IgD-negative memory B cell (primary cell): ENCODE results near the gene GDPGP1. TPM values are rescaled to one million over a fixed set of nuclear protein-coding genes. Genes with fewer than 3 reads are reported as not detected.
A peak's percentile ranks its signal among the peaks of the same experiment; 100 is the strongest.
"Not testable (repeated sequence)": the region's sequence is repeated elsewhere in the genome, so short reads cannot be mapped to it uniquely, and the experiment has no call there.

Experiments used
- H3K27ac Mint-ChIP-seq, 3 donors: one replicate each; pipeline ENCODE4 v1.8.0; 2020 to 2022; ENCODE audit warnings: mild to moderate bottlenecking in 3 of 3, mixed read lengths in 3 of 3, moderate library complexity in 1 of 3
- H3K27me3 Mint-ChIP-seq: one replicate; pipeline ENCODE4 v1.8.0; 2021; ENCODE audit warnings: mixed read lengths
- H3K36me3 Mint-ChIP-seq: one replicate; pipeline ENCODE4 v1.8.0; 2020; ENCODE audit warnings: mild to moderate bottlenecking, mixed read lengths
- H3K4me1 Mint-ChIP-seq, 3 donors: one replicate each; pipeline ENCODE4 v1.8.0; 2020 to 2022; ENCODE audit warnings: mixed read lengths in 3 of 3, mild to moderate bottlenecking in 1 of 3
- H3K4me3 Mint-ChIP-seq, 4 donors: one replicate each; pipeline ENCODE4 v1.8.0; 2020 to 2022; ENCODE audit warnings: mild to moderate bottlenecking in 4 of 4, mixed read lengths in 4 of 4, moderate library complexity in 3 of 4
- H3K9me3 Mint-ChIP-seq, 3 donors: one replicate each; pipeline ENCODE4 v1.8.0; 2020 to 2021; ENCODE audit warnings: mixed read lengths in 3 of 3, mild to moderate bottlenecking in 1 of 3
- polyA plus RNA-seq: library from polyadenylated mRNA; unstranded; fragments of 300-500 nt; fragmentation: Illumina TruSeq; gene quantifications from one replicate; pipeline ENCODE4 v1.2.3, GENCODE V29; 2021

The GDPGP1 gene
- polyA plus RNA-seq, result 1.3 TPM

GRCh38 chr15:90234096-90234988 lies at the start of gene GDPGP1:
Gene GDPGP1, plus strand, starts transcription at chr15:90234209. Its CDS starts 6,700 bp downstream, at chr15:90240909.
- peaks cover 37 to 40% (median 40%) of the 10 kb centered on the region in 3 donors for H3K4me1 Mint-ChIP-seq
- peak within 1 kb of the TSS; percentile 90 to 99 (median 93) for H3K4me3 Mint-ChIP-seq
- peak within 1 kb of the TSS; percentile 96 to 98 (median 98) for H3K27ac Mint-ChIP-seq
- H3K27me3 Mint-ChIP-seq, result no peaks in the 10 kb centered on the region
- peaks cover 6% of the 10 kb centered on the region for H3K36me3 Mint-ChIP-seq
- H3K9me3 Mint-ChIP-seq, result no peaks in the 10 kb centered on the region

GRCh38 chr15:90184786-90185704 lies 49.0 kb upstream of the GDPGP1 start:
- peaks cover 0 to 1% (median 0%) of the 10 kb centered on the region in 3 donors for H3K9me3 Mint-ChIP-seq
- peak overlapping the region; percentile 96 to 98 (median 98) for H3K27ac Mint-ChIP-seq
- H3K36me3 Mint-ChIP-seq, result peaks cover 3% of the 10 kb centered on the region
- no peaks in the 10 kb centered on the region for H3K27me3 Mint-ChIP-seq
- H3K4me1 Mint-ChIP-seq, result peaks cover 30 to 61% (median 43%) of the 10 kb centered on the region in 3 donors
- H3K4me3 Mint-ChIP-seq, result peak overlapping the region; percentile 91 to 99 (median 97)

- H3K27ac Mint-ChIP-seq, result peak overlapping the region; percentile 53 to 92 (median 89)
- peaks cover 0 to 1% (median 0%) of the 10 kb centered on the region in 3 donors for H3K9me3 Mint-ChIP-seq
- no peaks in the 10 kb centered on the region for H3K27me3 Mint-ChIP-seq
- peaks cover 3% of the 10 kb centered on the region for H3K36me3 Mint-ChIP-seq
- H3K4me3 Mint-ChIP-seq, result peak overlapping the region; percentile 47 to 87 (median 85)
- peaks cover 28 to 63% (median 48%) of the 10 kb centered on the region in 3 donors for H3K4me1 Mint-ChIP-seq
These were observed 46.6 kb upstream of the GDPGP1 start for GRCh38 chr15:90187257-90187868.

GRCh38 chr15:90188065-90188464 lies 45.9 kb upstream of the GDPGP1 start:
- H3K4me3 Mint-ChIP-seq, result peak overlapping the region in 2 of 4 donors; percentile 52 to 87
- H3K4me1 Mint-ChIP-seq, result peaks cover 33 to 68% (median 52%) of the 10 kb centered on the region in 3 donors
- H3K27ac Mint-ChIP-seq, result peak overlapping the region in 2 of 3 donors; percentile 89 to 92
- not testable (repeated sequence) for H3K9me3 Mint-ChIP-seq, H3K36me3 Mint-ChIP-seq, H3K27me3 Mint-ChIP-seq

- peaks cover 3% of the 10 kb centered on the region for H3K36me3 Mint-ChIP-seq
- H3K4me3 Mint-ChIP-seq, result peak overlapping the region in 3 of 4 donors; percentile 74 to 93 (median 93)
- peak overlapping the region; percentile 95 to 100 (median 96) for H3K27ac Mint-ChIP-seq
- H3K9me3 Mint-ChIP-seq, result peaks cover 0 to 1% (median 0%) of the 10 kb centered on the region in 3 donors
- H3K27me3 Mint-ChIP-seq, result no peaks in the 10 kb centered on the region
- peaks cover 37 to 68% (median 54%) of the 10 kb centered on the region in 3 donors for H3K4me1 Mint-ChIP-seq
These were observed 44.9 kb upstream of the GDPGP1 start for GRCh38 chr15:90188914-90189748.

GRCh38 chr15:90189781-90190467 lies 44.1 kb upstream of the GDPGP1 start:
- Mint-ChIP-seq H3K4me1 (peaks cover 38 to 71% (median 58%) of the 10 kb centered on the region in 3 donors), H3K4me3 (peak overlapping the region; percentile 74 to 93 (median 88)), H3K9me3 (peaks cover 0 to 1% (median 0%) of the 10 kb centered on the region in 3 donors), H3K27me3 (no peaks in the 10 kb centered on the region), H3K27ac (peak overlapping the region; percentile 95 to 100 (median 96)), H3K36me3 (peaks cover 6% of the 10 kb centered on the region)

GRCh38 chr15:90190606-90191343 lies 43.2 kb upstream of the GDPGP1 start:
- H3K4me1 Mint-ChIP-seq, result peaks cover 37 to 73% (median 61%) of the 10 kb centered on the region in 3 donors
- no peaks in the 10 kb centered on the region for H3K9me3 Mint-ChIP-seq
- peak overlapping the region; percentile 84 to 93 (median 92) for H3K4me3 Mint-ChIP-seq
- no peaks in the 10 kb centered on the region for H3K27me3 Mint-ChIP-seq
- H3K27ac Mint-ChIP-seq, result peak overlapping the region; percentile 95 to 100 (median 96)
- H3K36me3 Mint-ChIP-seq, result peaks cover 9% of the 10 kb centered on the region

- Mint-ChIP-seq H3K4me3 (peak overlapping the region; percentile 84 to 93 (median 92)), H3K27me3 (no peaks in the 10 kb centered on the region), H3K4me1 (peaks cover 37 to 71% (median 63%) of the 10 kb centered on the region in 3 donors), H3K9me3 (no peaks in the 10 kb centered on the region), H3K36me3 (peaks cover 9% of the 10 kb centered on the region), H3K27ac (peak overlapping the region; percentile 95 to 100 (median 96))
These were observed 42.7 kb upstream of the GDPGP1 start for GRCh38 chr15:90191344-90191687.

- peak overlapping the region; percentile 84 to 93 (median 92) for H3K4me3 Mint-ChIP-seq
- H3K9me3 Mint-ChIP-seq, result no peaks in the 10 kb centered on the region
- peaks cover 13% of the 10 kb centered on the region for H3K36me3 Mint-ChIP-seq
- H3K27ac Mint-ChIP-seq, result peak overlapping the region; percentile 95 to 100 (median 96)
- peaks cover 37 to 70% (median 65%) of the 10 kb centered on the region in 3 donors for H3K4me1 Mint-ChIP-seq
- no peaks in the 10 kb centered on the region for H3K27me3 Mint-ChIP-seq
These were observed 42.1 kb upstream of the GDPGP1 start for GRCh38 chr15:90191794-90192509.

- H3K27ac Mint-ChIP-seq, result peak overlapping the region; percentile 26 to 100 (median 95)
- no peaks in the 10 kb centered on the region for H3K27me3 Mint-ChIP-seq
- no peaks in the 10 kb centered on the region for H3K9me3 Mint-ChIP-seq
- peaks cover 32 to 64% (median 60%) of the 10 kb centered on the region in 3 donors for H3K4me1 Mint-ChIP-seq
- H3K36me3 Mint-ChIP-seq, result peaks cover 13% of the 10 kb centered on the region
- H3K4me3 Mint-ChIP-seq, result peak overlapping the region; percentile 84 to 93 (median 91)
These were observed 40.8 kb upstream of the GDPGP1 start for GRCh38 chr15:90192961-90193786.

- Mint-ChIP-seq H3K36me3 (peaks cover 13% of the 10 kb centered on the region), H3K4me3 (peak overlapping the region; percentile 35 to 91 (median 80)), H3K27me3 (no peaks in the 10 kb centered on the region), H3K4me1 (peaks cover 34 to 65% (median 63%) of the 10 kb centered on the region in 3 donors), H3K9me3 (no peaks in the 10 kb centered on the region), H3K27ac (peak overlapping the region in 2 of 3 donors; percentile 78 to 92)
These were observed 39.4 kb upstream of the GDPGP1 start for GRCh38 chr15:90194655-90195054.
